Hematopoietic multipotent progenitor cell treated with erythropoietin and hydrocortisone succinate and interleukin-3 and kit ligand, for 8 days (in vitro differentiated cells): ENCODE results near the gene LIPN.

Source experiments
- DNase-seq: peaks from one replicate; pipeline ENCODE4 v3.0.0-alpha.2; 2015

LIPN gene

GRCh38 chr10:88786032-88786770 is 26.4 kb downstream of the LIPN start:
- DNase-seq: no peak

- no peak for DNase-seq
These were observed 27.6 kb downstream of the LIPN start for GRCh38 chr10:88787463-88787862.

- DNase-seq: no peak
These were observed 29.1 kb downstream of the LIPN start for GRCh38 chr10:88788924-88789323.

GRCh38 chr10:88791924-88792323 is 32.1 kb downstream of the LIPN start:
- peak; percentile 39 for DNase-seq

- DNase-seq: no peak
These were observed 32.8 kb downstream of the LIPN start for GRCh38 chr10:88792661-88793060.

- DNase-seq: no peak
These were observed 34.0 kb downstream of the LIPN start for GRCh38 chr10:88793712-88794299.

- DNase-seq: no peak
These were observed 34.9 kb downstream of the LIPN start for GRCh38 chr10:88794731-88795130.

- peak; percentile 86 for DNase-seq
These were observed 40.6 kb downstream of the LIPN start for GRCh38 chr10:88800152-88801125.

GRCh38 chr10:88802523-88803285 is 42.9 kb downstream of the LIPN start, which contains the start of gene LIPM:
LIPM (plus strand) TSS chr10:88802730; CDS start chr10:88802897, 167 bp downstream.
- no peak for DNase-seq

GRCh38 chr10:88803641-88804040 is 43.8 kb downstream of the LIPN start:
- no peak for DNase-seq

- DNase-seq: no peak
These were observed 44.4 kb downstream of the LIPN start for GRCh38 chr10:88804083-88804812.

- no peak for DNase-seq
These were observed 45.5 kb downstream of the LIPN start for GRCh38 chr10:88805361-88805760.

- no peak for DNase-seq
These were observed 46.1 kb downstream of the LIPN start for GRCh38 chr10:88805924-88806323.

GRCh38 chr10:88809621-88810020 is 49.8 kb downstream of the LIPN start:
- DNase-seq: no peak

- peak; percentile 57 for DNase-seq
These were observed 50.6 kb downstream of the LIPN start for GRCh38 chr10:88810196-88810961.

GRCh38 chr10:88813200-88813599 is 53.4 kb downstream of the LIPN start:
- no peak for DNase-seq

GRCh38 chr10:88819290-88819689 is 59.5 kb downstream of the LIPN start:
- no peak for DNase-seq

GRCh38 chr10:88820748-88821401 is 61.1 kb downstream of the LIPN start:
- no peak for DNase-seq

- DNase-seq: no peak
These were observed 66.6 kb downstream of the LIPN start for GRCh38 chr10:88826388-88826787.

GRCh38 chr10:88827671-88828070 is 67.9 kb downstream of the LIPN start:
- DNase-seq: no peak

GRCh38 chr10:88828310-88828709 is 68.5 kb downstream of the LIPN start:
- no peak for DNase-seq
